Fibroblast of lung (primary cell): Measurements from ENCODE around the gene CREG1. TPM values are rescaled to one million over a fixed set of nuclear protein-coding genes. Genes with fewer than 3 reads are reported as not detected.

ENCODE experiments used
- DNase-seq, 2 donors: peaks; one replicate each; pipeline versions ENCODE4 v3.0.0 to v3.0.0-alpha.2; 2010; ENCODE audit warnings: low read depth in 2 of 2
- H2AFZ ChIP-seq: 2 replicates; pipeline ENCODE4 v1.5.1; 2012; ENCODE audit warnings: low read length, control low read depth, inconsistent platforms
- H3K27ac ChIP-seq: 2 replicates; pipeline ENCODE4 v1.5.1; 2011; ENCODE audit warnings: low read length, control low read depth; ENCODE audit not compliant: insufficient read depth
- H3K27me3 ChIP-seq: 2 replicates; pipeline ENCODE4 v1.5.1; 2011; ENCODE audit warnings: mild to moderate bottlenecking, low read length; ENCODE audit not compliant: control insufficient read depth, insufficient read depth
- H3K36me3 ChIP-seq: 2 replicates; pipeline ENCODE4 v1.5.1; 2011; ENCODE audit warnings: low read length; ENCODE audit not compliant: control insufficient read depth, insufficient read depth
- H3K4me1 ChIP-seq: 2 replicates; pipeline ENCODE4 v1.5.1; 2011; ENCODE audit warnings: low read length; ENCODE audit not compliant: control insufficient read depth, insufficient read depth; ENCODE audit errors: extremely low read depth
- H3K4me2 ChIP-seq: 2 replicates; pipeline ENCODE4 v1.5.1; 2011; ENCODE audit warnings: low read length, control low read depth; ENCODE audit not compliant: insufficient read depth; ENCODE audit errors: extremely low read depth
- H3K4me3 ChIP-seq, 4 experiments: fragments of 200-600 bp in 1 of 4; sonication (generic) in 1 of 4; replicated peaks in 1 of 4; 2 replicates each; pipeline ENCODE4 v1.5.1; 2011 to 2016; ENCODE audit warnings: low read length in 4 of 4, low read depth in 3 of 4, mild to moderate bottlenecking in 3 of 4, control low read depth in 2 of 4, inconsistent platforms in 1 of 4, mixed read lengths in 1 of 4; ENCODE audit not compliant: insufficient read depth in 1 of 4; ENCODE audit errors: control extremely low read depth in 1 of 4
- H3K79me2 ChIP-seq: 2 replicates; pipeline ENCODE4 v1.5.1; 2012; ENCODE audit warnings: mild to moderate bottlenecking, low read length, inconsistent platforms; ENCODE audit not compliant: control insufficient read depth, insufficient read depth
- H3K9ac ChIP-seq: 2 replicates; pipeline ENCODE4 v1.5.1; 2011; ENCODE audit warnings: mild to moderate bottlenecking, low read length, control low read depth; ENCODE audit not compliant: insufficient read depth
- H3K9me3 ChIP-seq: 2 replicates; pipeline ENCODE4 v1.5.1; 2012; ENCODE audit warnings: low read depth, low read length; ENCODE audit not compliant: control insufficient read depth, insufficient read depth
- H4K20me1 ChIP-seq: 2 replicates; pipeline ENCODE4 v1.5.1; 2011; ENCODE audit warnings: low read length; ENCODE audit not compliant: control insufficient read depth, insufficient read depth; ENCODE audit errors: extremely low read depth
- CTCF ChIP-seq, 2 donors: IDR thresholded peaks in 1 of 2; conservative IDR thresholded peaks in 1 of 2; 1 replicate in 1 of 2; 2 replicates in 1 of 2; pipeline ENCODE4 v1.5.1; 2011 to 2012; ENCODE audit warnings: low read length in 2 of 2, control low read depth in 1 of 2, inconsistent platforms in 1 of 2, low read depth in 1 of 2, mild to moderate bottlenecking in 1 of 2
- EZH2 ChIP-seq: IDR thresholded peaks from 2 replicates; pipeline ENCODE4 v1.5.1; 2012; ENCODE audit warnings: low read length, control low read depth, mild to moderate bottlenecking; ENCODE audit errors: missing control alignments
- polyA plus RNA-seq, 2 donors: library from polyadenylated mRNA; depleted of rRNA in 1 of 2; stranded (reverse) in 1 of 2; unstranded in 1 of 2; fragments of >200 nt; gene quantifications; 2 replicates each; pipeline ENCODE4 v1.2.1, GENCODE V29; 2011 to 2012; ENCODE audit warnings: missing spikeins in 1 of 2
- total RNA-seq: library from RNA; depleted of rRNA; stranded (reverse); fragments of >200 nt; gene quantifications from 2 replicates; pipeline ENCODE4 v1.2.1, GENCODE V29; 2014

The CREG1 gene
- total and polyA plus RNA-seq, 2 donors (not counting 1 experiment from before 2014, with no cell fraction given), result 58.5 to 75.5 TPM

- no peak overlapping the region for H2AFZ ChIP-seq
- no peak overlapping the region for H3K4me2 ChIP-seq
- H4K20me1 ChIP-seq, result no peaks in the 10 kb centered on the region
- DNase-seq, result no peak
- H3K9ac ChIP-seq, result no peak overlapping the region
- no peaks in the 10 kb centered on the region for H3K9me3 ChIP-seq
- H3K36me3 ChIP-seq, result no peaks in the 10 kb centered on the region
- no peaks in the 10 kb centered on the region for H3K27me3 ChIP-seq
- no peak overlapping the region for H3K4me3 ChIP-seq
- H3K27ac ChIP-seq, result no peak overlapping the region
- H3K79me2 ChIP-seq, result no peaks in the 10 kb centered on the region
- no peaks in the 10 kb centered on the region for H3K4me1 ChIP-seq
- no peak for TF ChIP-seq CTCF (conservative IDR thresholded peaks at IDR 0.05 in 1 of 2, IDR thresholded peaks at IDR 0.05 in 1 of 2; ENCODE audit: low read depth in 1 of 2, low read length in 2 of 2)
- no peak for TF ChIP-seq EZH2
Observed at GRCh38 chr1:167528057-167528728, 25.4 kb downstream of the CREG1 start.

- Histone ChIP-seq H3K9ac (no peak overlapping the region), H3K79me2 (no peaks in the 10 kb centered on the region), H3K27me3 (no peaks in the 10 kb centered on the region), H3K27ac (no peak overlapping the region), H3K4me2 (no peak overlapping the region), H3K4me1 (no peaks in the 10 kb centered on the region), H3K36me3 (no peaks in the 10 kb centered on the region), H4K20me1 (no peaks in the 10 kb centered on the region), H3K9me3 (no peaks in the 10 kb centered on the region), H2AFZ (no peak overlapping the region), H3K4me3 (no peak overlapping the region)
- TF ChIP-seq EZH2 (no peak), CTCF (conservative IDR thresholded peaks at IDR 0.05 in 1 of 2, IDR thresholded peaks at IDR 0.05 in 1 of 2; ENCODE audit: low read depth in 1 of 2, low read length in 2 of 2) (no peak)
- peak in 1 of 2 donors; percentile 7 for DNase-seq
Observed at GRCh38 chr1:167526667-167527383, 26.7 kb downstream of the CREG1 start.

GRCh38 chr1:167524651-167525050 is 28.9 kb downstream of the CREG1 start:
- TF ChIP-seq CTCF (conservative IDR thresholded peaks at IDR 0.05 in 1 of 2, IDR thresholded peaks at IDR 0.05 in 1 of 2; ENCODE audit: low read depth in 1 of 2, low read length in 2 of 2) (no peak), EZH2 (no peak)
- no peaks in the 10 kb centered on the region for H3K36me3 ChIP-seq
- no peak overlapping the region for H3K4me3 ChIP-seq
- DNase-seq, result no peak
- H3K9me3 ChIP-seq, result no peaks in the 10 kb centered on the region
- no peaks in the 10 kb centered on the region for H3K4me1 ChIP-seq
- H3K27me3 ChIP-seq, result no peaks in the 10 kb centered on the region
- H2AFZ ChIP-seq, result no peak overlapping the region
- no peak overlapping the region for H3K27ac ChIP-seq
- no peaks in the 10 kb centered on the region for H4K20me1 ChIP-seq
- no peak overlapping the region for H3K4me2 ChIP-seq
- H3K79me2 ChIP-seq, result no peaks in the 10 kb centered on the region
- H3K9ac ChIP-seq, result no peak overlapping the region
